Caki2 (cell line): Measurements from ENCODE around the gene TMEM273. TPM values are rescaled to one million over a fixed set of nuclear protein-coding genes. Genes with fewer than 3 reads are reported as not detected.

Experiments
- DNase-seq: peaks from one replicate; pipeline ENCODE4 v3.0.0-alpha.2; 2015; ENCODE audit warnings: low read depth
- in situ Hi-C: cut with HindIII; loops from 2 replicates; pipeline ENCODE4 v1.10.0; 2016; ENCODE audit warnings: low sequenced_read_pairs, low pct_unique_long_range_greater_than_20kb, mixed read lengths
- total RNA-seq: library from RNA; depleted of rRNA; stranded (reverse); fragments of >200 nt; shearing (Covaris generic); gene quantifications from 2 replicates; pipeline ENCODE4 v1.2.3, GENCODE V29; 2014; ENCODE audit warnings: low replicate concordance

The TMEM273 gene
- total RNA-seq, 1 experiment from 2014 or later, result 2.8 TPM

- in situ Hi-C loops, result no loop called here
- no peak for DNase-seq
Measured at GRCh38 chr10:49168831-49169500, 19.2 kb downstream of the TMEM273 start.

GRCh38 chr10:49168171-49168540 is 20.0 kb downstream of the TMEM273 start:
- in situ Hi-C loops, result no loop called here

GRCh38 chr10:49167425-49168170 is 20.6 kb downstream of the TMEM273 start:
- in situ Hi-C loops, result no loop called here
- DNase-seq, result no peak

More at GRCh38 chr10:49168171-49168540, 20.0 kb downstream of the TMEM273 start:
- DNase-seq, result no peak

GRCh38 chr10:49166484-49167400 is 21.4 kb downstream of the TMEM273 start:
- DNase-seq, result no peak
- in situ Hi-C loops, result no loop called here

GRCh38 chr10:49165821-49166483 is 22.2 kb downstream of the TMEM273 start:
- in situ Hi-C loops, result no loop called here
- no peak for DNase-seq

- in situ Hi-C loops, result no loop called here
- DNase-seq, result no peak
Measured at GRCh38 chr10:49165259-49165658, 22.9 kb downstream of the TMEM273 start.

- no peak for DNase-seq
- in situ Hi-C loops, result no loop called here
Measured at GRCh38 chr10:49164559-49165188, 23.5 kb downstream of the TMEM273 start.

GRCh38 chr10:49163741-49164140 is 24.4 kb downstream of the TMEM273 start:
- in situ Hi-C loops, result no loop called here
- DNase-seq, result no peak

GRCh38 chr10:49162761-49163310 is 25.4 kb downstream of the TMEM273 start:
- DNase-seq, result no peak
- in situ Hi-C loops, result no loop called here

- DNase-seq, result no peak
- in situ Hi-C loops, result no loop called here
Measured at GRCh38 chr10:49162063-49162462, 26.1 kb downstream of the TMEM273 start.

GRCh38 chr10:49161411-49161997 is 26.7 kb downstream of the TMEM273 start:
- DNase-seq, result peak; percentile 34
- in situ Hi-C loops, result no loop called here

GRCh38 chr10:49160814-49161213 is 27.4 kb downstream of the TMEM273 start:
- DNase-seq, result no peak
- in situ Hi-C loops, result no loop called here

GRCh38 chr10:49160110-49160509 is 28.1 kb downstream of the TMEM273 start:
- in situ Hi-C loops, result no loop called here
- no peak for DNase-seq

GRCh38 chr10:49158915-49159314 is 29.3 kb downstream of the TMEM273 start:
- in situ Hi-C loops, result no loop called here
- DNase-seq, result no peak

GRCh38 chr10:49158404-49158803 is 29.8 kb downstream of the TMEM273 start:
- DNase-seq, result no peak
- in situ Hi-C loops, result no loop called here

GRCh38 chr10:49157229-49157628 is 31.0 kb downstream of the TMEM273 start:
- DNase-seq, result no peak
- in situ Hi-C loops, result no loop called here

GRCh38 chr10:49154641-49155040 is 33.5 kb downstream of the TMEM273 start:
- no peak for DNase-seq
- in situ Hi-C loops, result no loop called here
